DMS153 (cell line): ENCODE data around the gene IKZF3.
"Not testable (repeated sequence)": the region's sequence is repeated elsewhere in the genome, so short reads cannot be mapped to it uniquely, and the experiment has no call there.

ENCODE experiments used
- DNase-seq: peaks from one replicate; lab custom pipeline; 2025; lab: John Stamatoyannopoulos, UW

Gene IKZF3

DNA sequence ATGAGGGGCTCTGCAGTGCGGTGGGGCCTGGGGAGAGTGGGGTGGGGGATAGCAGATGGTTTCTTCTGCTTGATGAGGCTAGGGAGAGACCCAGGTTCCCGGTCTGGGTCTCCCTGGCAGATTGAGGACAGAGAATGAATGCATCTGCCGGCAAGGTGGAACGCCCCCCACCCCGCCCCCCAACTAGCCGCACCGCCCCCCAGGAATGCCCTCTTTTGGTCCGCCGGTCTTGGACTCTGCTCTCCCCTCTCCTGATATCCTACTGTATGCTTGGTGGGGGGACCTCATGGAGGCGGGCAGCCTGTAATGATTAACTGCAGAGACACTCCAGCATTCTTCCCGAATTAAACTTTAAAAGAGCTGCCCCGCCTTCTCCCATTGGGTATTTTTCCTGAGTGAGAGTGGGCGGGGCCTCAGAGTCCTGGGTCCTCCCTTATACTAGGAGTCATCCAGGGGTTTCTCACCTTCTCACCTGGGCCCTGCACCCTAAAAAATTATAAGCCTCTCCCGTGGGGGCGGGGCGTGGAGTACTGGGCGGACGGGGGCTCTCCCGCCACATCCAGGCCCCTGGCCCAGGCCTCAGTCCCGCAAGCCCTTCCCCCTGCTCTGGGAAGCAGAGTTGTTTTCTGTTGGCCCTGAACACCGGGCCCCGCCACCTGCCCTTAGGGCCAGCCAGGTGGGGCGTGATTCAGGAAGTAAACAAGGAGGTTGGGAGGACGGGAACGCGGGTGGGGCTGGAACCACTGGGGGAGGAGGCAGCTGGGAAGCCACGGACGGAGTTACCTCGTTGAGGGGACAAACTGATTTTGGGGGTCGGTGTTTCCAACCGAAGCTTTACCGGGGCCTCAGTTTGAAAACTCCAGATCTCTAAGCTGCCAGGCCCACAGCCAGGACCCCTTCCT, 124.9 kb downstream of the IKZF3 start:
- DNase-seq: peak; percentile 77

DNA sequence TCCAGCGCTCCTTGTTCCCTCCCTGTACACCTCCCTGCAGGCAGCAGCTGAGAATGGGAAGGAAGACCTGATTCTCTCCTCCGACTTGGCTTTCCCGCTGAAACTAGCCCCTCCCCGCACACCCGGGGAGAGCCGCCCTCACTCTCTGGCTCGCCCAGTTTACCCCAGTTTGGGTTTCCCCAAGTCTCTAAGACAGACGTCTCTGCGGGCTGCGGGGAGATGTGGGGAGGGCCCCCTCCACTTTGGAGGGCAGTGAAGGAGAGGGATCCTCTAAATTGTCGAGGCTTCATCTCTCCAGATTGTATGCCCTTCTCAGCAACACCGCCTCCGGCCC, 125.6 kb downstream of the IKZF3 start:
- peak; percentile 28 for DNase-seq

GRCh38 chr17:39737760-39738567, 126.1 kb downstream of the IKZF3 start, which contains the start of gene GRB7:
Gene GRB7, plus strand, starts transcription at chr17:39737938. Its CDS starts 4,364 bp downstream, at chr17:39742302.
- DNase-seq: peak; percentile 69

DNA sequence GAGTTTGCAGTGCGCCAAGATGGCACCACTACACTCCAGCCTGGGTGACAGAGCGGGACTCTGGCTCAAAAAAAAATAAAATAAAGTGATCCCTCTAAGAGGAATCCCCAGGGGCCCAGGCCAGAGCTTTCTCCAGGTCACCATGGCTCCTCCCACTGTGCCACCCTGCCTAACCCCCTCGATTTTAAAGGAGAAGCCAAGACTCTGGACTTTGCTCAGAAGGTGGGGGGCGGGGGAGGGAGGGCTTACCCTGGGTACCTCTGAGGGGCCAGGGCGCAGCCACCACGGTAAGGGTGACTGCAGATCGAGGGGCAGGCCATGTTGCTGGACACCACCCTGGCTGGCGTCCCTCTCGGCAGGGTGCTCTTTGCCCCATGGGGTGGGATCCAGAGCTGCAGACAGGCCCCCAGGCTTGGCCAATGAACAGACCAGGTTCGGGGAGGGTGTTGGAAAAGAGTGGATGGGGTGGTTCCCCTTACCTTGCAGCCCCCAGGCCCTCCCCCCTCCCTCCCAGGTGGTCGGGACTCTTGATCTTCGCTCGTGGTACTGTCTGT, 126.8 kb downstream of the IKZF3 start:
- no peak for DNase-seq

DNA sequence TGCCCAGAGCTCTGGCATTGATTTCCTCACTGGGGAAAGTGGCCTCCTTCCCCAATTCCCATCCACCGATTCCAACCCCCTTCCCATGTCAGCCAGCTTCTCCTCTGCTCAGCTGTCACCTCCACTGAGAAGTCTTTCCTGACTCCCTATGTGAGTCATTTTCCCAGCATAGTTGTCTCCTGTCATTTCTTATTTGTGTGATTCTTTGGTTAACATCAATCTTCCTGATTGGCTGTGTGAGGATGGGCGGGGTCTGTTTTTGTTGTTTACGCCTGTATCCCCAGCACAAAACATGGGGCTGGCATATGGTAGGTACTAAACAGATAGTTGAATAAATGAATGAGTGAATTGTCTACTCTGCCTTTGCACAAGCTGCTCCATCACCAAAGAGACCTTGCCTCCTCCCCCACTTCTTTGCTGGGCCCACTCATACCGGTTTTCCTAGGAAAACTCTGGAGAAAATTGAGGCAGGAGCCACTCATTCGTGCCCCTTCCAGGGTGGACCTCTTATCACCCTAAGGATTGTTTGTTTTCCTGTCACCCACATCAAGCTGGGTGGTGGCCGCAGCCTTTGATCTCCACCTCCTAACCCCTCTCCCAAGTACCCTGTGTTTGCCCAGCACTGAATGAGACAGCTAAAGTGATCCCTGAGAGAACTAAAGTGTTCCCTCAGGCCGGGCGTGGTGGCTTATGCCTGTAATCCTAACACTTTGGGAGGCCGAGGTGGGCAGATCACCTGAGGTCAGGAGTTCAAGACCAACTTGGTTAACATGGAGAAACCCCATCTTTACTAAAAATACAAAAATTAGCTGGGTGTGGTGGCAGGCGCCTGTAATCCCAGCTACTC, 127.6 kb downstream of the IKZF3 start:
- DNase-seq: no peak

GRCh38 chr17:39735882-39736281, 128.2 kb downstream of the IKZF3 start:
- no peak for DNase-seq

GRCh38 chr17:39732586-39732985, 131.5 kb downstream of the IKZF3 start:
- no peak for DNase-seq

DNA sequence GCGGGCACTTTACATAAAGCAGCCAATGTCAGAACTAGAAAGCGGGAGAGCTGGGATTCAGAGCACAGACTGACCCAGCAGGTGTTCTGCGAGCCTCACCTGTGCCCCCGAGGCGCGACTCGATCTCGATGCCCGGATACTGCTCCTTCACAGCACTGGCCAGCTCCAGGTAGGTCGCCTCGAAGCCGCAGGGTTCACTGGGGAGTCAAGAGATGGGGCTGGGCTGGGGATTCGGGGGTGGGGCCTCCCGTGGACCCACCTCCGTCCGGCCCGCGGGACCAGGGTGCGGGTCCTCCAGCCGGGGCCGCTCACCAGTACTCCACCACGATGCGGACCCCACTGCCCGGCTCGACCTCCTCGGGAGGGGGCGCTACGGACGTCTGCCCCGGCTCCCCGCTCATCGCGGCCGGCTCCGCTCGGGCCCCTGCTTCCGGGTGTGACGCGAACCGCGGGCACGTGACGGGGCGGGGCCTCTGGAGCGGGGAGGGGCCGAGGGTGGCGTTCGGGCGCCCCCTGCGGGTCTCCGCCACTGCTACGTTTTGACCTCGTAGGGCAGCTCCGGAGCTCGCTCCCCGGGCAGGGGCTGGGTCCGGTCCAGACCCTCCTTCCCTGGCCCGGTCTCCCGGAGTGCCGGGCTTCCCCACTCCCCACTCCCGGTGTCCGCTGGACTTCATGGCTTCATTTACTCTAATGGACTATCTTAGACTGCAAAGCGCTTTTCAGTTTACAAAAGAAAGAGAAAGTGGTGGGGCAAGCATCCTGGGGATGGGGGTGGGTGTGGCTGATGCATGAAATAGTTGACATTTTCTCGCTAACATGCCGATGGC, 133.8 kb downstream of the IKZF3 start, which contains the start of gene MIEN1:
Gene MIEN1 (minus strand): TSS at position 438 of the 827 bp plus-strand sequence. CDS start 37 bp downstream, at position 401.
- peak; percentile 64 for DNase-seq

GRCh38 chr17:39729280-39729851, 134.7 kb downstream of the IKZF3 start:
- no peak for DNase-seq

- DNase-seq: no peak
Measured at GRCh38 chr17:39727556-39727955, 136.6 kb downstream of the IKZF3 start.

DNA sequence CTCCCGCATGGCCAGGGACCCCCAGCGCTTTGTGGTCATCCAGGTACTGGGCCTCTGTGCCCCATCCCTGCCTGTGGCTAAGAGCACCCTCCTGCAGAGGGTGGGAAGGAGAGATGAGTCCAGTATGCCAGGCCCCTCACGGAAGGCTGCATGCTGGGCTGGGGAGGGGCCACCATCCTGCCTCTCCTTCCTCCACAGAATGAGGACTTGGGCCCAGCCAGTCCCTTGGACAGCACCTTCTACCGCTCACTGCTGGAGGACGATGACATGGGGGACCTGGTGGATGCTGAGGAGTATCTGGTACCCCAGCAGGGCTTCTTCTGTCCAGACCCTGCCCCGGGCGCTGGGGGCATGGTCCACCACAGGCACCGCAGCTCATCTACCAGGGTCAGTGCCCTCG, 137.5 kb downstream of the IKZF3 start:
- DNase-seq: no peak

DNA sequence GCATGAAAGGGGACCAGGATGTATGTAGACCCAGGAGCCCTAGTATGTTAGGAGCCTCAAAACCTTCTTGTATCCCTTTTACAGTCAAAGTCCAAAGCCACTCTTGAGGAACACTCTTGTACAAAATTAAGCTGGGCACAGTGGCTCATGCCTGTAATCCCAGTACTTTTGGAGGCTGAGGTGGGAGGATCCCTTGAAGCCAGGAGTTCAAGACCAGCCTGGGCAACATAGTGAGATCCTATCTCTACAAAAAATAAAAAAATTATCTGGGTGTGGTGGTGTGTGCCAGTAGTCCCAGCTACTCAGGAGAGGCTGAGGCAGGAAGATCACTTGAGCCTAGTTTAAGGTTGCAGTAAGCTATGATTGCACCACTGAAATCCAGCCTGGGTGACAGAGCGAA, 138.2 kb downstream of the IKZF3 start:
- DNase-seq: not testable (repeated sequence)

- no peak for DNase-seq
Measured at GRCh38 chr17:39724731-39725130, 139.4 kb downstream of the IKZF3 start.

DNA sequence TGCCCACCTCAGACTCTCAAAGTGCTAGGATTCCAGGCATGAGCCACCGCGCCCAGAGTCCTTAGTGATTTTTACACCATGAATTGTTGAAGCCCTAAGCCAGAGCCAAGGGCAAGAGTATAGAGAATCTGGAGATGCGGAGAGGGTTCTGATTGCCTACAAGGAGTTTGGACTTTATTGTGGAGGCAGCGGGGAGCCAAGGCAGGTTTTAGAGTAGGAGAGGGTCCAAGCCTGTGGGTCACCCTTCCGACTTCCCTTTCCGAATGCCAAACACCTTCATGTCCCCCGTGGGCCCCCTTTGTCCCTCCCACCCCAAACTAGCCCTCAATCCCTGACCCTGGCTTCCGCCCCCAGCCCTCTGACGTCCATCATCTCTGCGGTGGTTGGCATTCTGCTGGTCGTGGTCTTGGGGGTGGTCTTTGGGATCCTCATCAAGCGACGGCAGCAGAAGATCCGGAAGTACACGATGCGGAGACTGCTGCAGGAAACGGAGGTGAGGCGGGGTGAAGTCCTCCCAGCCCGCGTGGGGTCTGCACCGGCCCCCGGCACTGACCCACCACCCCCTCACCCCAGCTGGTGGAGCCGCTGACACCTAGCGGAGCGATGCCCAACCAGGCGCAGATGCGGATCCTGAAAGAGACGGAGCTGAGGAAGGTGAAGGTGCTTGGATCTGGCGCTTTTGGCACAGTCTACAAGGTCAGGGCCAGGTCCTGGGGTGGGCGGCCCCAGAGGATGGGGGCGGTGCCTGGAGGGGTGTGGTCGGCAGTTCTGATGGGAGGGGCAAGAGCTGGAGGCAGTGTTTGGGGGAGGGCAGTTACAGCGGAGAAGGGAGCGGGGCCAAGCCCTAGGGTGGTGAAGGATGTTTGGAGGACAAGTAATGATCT, 140.9 kb downstream of the IKZF3 start:
- no peak for DNase-seq

- no peak for DNase-seq
Measured at GRCh38 chr17:39722104-39722503, 142.0 kb downstream of the IKZF3 start.

DNA sequence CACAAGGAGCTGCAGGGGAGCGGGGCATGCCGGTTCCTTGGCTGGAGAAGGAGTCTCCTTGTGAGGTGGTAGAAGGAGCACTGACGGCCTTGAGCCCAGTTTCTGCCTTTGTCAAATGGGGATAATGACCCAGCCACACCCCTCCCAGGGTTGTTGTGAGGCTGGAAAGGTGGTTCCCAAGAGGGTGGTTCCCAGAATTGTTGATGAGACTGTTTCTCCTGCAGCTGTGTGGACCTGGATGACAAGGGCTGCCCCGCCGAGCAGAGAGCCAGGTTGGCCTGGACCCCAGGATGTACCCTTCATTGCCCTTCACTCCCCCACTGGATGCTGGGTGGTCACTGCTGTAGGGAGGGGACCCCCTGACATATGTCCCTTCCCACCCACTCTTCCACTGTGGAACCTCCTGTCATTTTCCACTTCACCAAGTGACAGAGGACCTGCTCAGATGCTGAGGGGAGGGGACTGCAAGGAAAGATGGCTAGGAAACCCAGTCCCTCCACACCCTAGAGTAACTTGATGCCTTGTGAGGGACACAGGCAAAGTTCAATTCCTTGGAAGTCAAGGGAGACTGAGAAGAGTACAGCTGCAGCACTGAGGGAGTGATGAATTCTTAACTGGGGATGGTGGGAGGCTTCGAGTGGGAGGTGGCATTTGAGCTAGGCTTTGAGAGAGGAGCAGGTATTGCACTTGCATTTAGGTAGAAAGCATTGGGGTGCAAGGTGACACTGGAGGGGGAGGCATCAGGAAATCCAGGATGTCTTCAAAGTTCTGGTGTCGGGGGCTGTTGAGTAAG, 144.4 kb downstream of the IKZF3 start:
- no peak for DNase-seq

- DNase-seq: no peak
Measured at GRCh38 chr17:39717660-39718059, 146.5 kb downstream of the IKZF3 start.

DNA sequence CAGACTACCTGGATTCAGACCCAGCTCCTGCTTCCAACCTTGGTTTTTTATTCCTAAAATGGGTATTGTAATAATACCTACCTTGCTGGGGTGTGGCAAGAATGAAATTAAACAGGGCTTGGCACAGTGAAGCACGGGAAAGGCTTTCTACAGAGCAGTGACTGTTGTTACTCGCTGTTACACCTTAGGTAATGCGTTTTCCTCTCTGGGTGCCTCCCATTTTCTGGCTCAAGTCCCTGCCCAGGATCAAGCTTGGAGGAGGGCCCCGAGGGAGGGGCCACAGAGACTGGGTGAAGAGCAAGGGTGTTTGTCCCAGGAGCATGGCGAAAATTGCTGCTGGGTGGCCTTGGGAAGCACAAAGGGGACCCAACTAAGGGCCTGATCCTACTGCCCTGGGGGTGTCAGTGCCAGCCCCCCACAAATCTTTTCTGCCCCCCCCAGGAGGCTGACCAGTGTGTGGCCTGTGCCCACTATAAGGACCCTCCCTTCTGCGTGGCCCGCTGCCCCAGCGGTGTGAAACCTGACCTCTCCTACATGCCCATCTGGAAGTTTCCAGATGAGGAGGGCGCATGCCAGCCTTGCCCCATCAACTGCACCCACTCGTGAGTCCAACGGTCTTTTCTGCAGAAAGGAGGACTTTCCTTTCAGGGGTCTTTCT, 147.1 kb downstream of the IKZF3 start:
- no peak for DNase-seq
